ENCODE data around the gene ALKBH5. TPM values are rescaled to one million over a fixed set of nuclear protein-coding genes. Genes with fewer than 3 reads are reported as not detected.

ALKBH5 gene
- total and polyA plus RNA-seq, 2 of the 8 experiments (the other 6 are each of a cell fraction or from before 2014, with no cell fraction given) = 63.7 to 86.4 TPM

DNA sequence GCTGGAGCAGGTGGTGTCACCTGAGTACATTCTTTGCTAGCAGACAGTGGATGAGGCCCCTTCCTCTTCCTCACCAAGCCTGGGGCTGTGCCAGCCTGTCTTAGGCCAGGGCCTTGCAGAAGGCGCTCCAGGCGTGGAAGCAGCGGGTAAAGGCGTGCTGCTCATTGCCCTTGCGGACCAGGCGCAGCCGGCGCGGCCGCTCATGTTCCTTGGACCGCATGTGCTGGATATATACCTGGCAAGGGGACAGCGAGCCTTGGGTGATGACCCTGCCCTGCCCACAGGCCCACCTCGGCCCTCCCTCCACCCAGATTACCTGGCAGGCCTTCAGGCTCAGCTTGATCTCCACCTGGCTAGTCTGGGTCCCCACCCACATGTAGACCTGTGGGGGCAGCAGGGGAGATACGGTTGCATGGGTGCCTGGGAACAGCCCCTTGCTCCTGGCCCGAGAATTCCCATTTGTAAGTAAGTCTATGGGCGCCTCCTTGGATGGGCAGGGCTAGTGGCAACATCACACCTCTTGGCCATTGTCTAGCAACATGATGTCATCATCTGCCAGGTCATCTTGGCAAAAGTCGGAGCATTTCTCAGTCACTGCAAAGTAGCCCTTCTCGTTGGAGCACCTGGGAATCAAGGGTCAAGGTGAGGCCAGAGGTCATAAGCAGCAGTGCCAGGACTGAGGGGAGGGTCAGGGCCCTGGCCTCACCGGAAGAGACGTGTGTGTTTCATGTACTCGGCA, 61.6 kb downstream of the ALKBH5 start:
- no peaks in the 10 kb centered on the region for H3K27me3 ChIP-seq (replicated peaks in 1 of 4; ENCODE audit: control insufficient read depth in 3 of 4, extremely low read depth in 1 of 4, insufficient read depth in 3 of 4, low read length in 3 of 4)
- DNase-seq (ENCODE audit: low read depth in 1 of 2, low spot score in 2 of 2) = no peak
- no peaks in the 10 kb centered on the region for H3K9me3 ChIP-seq (ENCODE audit: insufficient read depth in 2 of 2, low read depth in 1 of 2, low read length in 1 of 2)
- H3K79me2 ChIP-seq (ENCODE audit: control insufficient read depth in 1 of 2, insufficient read depth in 2 of 2, low read length in 2 of 2) = no peaks in the 10 kb centered on the region
- H3K23me2 ChIP-seq (ENCODE audit: low read depth, low read length) = peaks cover 5% of the 10 kb centered on the region
- H2BK12ac ChIP-seq (ENCODE audit: low read depth, low read length) = no peak overlapping the region
- no peak overlapping the region for H3K56ac ChIP-seq (replicated peaks; ENCODE audit: insufficient read length, low read depth, low read length)
- no peak overlapping the region for H3K18ac ChIP-seq (ENCODE audit: extremely low read depth, low read length)
- H3K27ac ChIP-seq (ENCODE audit: low read depth, low read length) = no peak overlapping the region
- no peak overlapping the region for H3K4me3 ChIP-seq (ENCODE audit: extremely low read depth in 1 of 4, insufficient read depth in 2 of 4, low read depth in 3 of 4, low read length in 4 of 4)
- H3K79me1 ChIP-seq (ENCODE audit: low read depth, low read length) = no peaks in the 10 kb centered on the region
- H3K23ac ChIP-seq (ENCODE audit: insufficient read length) = no peak overlapping the region
- H4K91ac ChIP-seq (replicated peaks; ENCODE audit: insufficient read length, low read length) = no peak overlapping the region
- H2AK5ac ChIP-seq (ENCODE audit: low read depth, low read length) = no peak overlapping the region
- H2BK5ac ChIP-seq (ENCODE audit: low read depth, low read length) = no peak overlapping the region; the same call in 1 of the 2 replicates
- H3K14ac ChIP-seq (ENCODE audit: insufficient read length) = no peak overlapping the region
- 91% methylated on average over 20 of the region's 21 CpGs; no CpG with 5 or more reads in 1 of the 2 experiments for WGBS, 2 experiments (ENCODE audit: extremely low coverage in 1 of 2, insufficient coverage in 1 of 2, insufficient read length in 1 of 2, insufficient replicate concordance in 2 of 2, low coverage in 1 of 2, low lambda C conversion rate in 2 of 2, missing lambda C conversion rate in 1 of 2)
- no peak overlapping the region for H2AFZ ChIP-seq (ENCODE audit: low read length)
- ChIA-PET POLR2A (ENCODE audit: partially characterized antibody) (interaction anchor here (1.4 to 13.9 kb wide), 5 partner anchors 10 to 22 kb away, joined by 4 to 171 read pairs (median 11); partner anchors contain the start of genes FLII and MIEF2), CTCF (ENCODE audit: partially characterized antibody) (no interaction called here)
- no peak overlapping the region for H2BK15ac ChIP-seq (ENCODE audit: low read length)
- no peak overlapping the region for H2BK20ac ChIP-seq (ENCODE audit: low read length)
- peaks cover 21 to 51% (median 45%) of the 10 kb centered on the region in 4 experiments for H3K36me3 ChIP-seq (ENCODE audit: control insufficient read depth in 2 of 4, insufficient read depth in 4 of 4, low read length in 3 of 4)
- H3K4ac ChIP-seq (replicated peaks; ENCODE audit: insufficient read length, low read depth, low read length) = no peak overlapping the region
- no peak overlapping the region; a peak in 1 of 4 replicates for H3K4me2 ChIP-seq (ENCODE audit: insufficient read depth in 1 of 2, low read depth in 2 of 2, low read length in 2 of 2)
- H2BK120ac ChIP-seq (replicated peaks; ENCODE audit: low read depth, low read length) = no peak overlapping the region
- no peak overlapping the region; a peak in 1 of 7 replicates for H3K9ac ChIP-seq (replicated peaks in 1 of 4; ENCODE audit: extremely low read depth in 1 of 4, low read depth in 3 of 4, low read length in 3 of 4)
- no peak overlapping the region for H4K8ac ChIP-seq (ENCODE audit: extremely low read depth, insufficient read depth, low read length)
- peaks cover 13 to 23% of the 10 kb centered on the region in 2 experiments for H4K20me1 ChIP-seq (replicated peaks in 1 of 2; ENCODE audit: control insufficient read depth in 1 of 2, insufficient read depth in 2 of 2, low read length in 2 of 2)
- FAIRE-seq = no peak
- H4K5ac ChIP-seq (ENCODE audit: insufficient read length, low read depth, low read length) = no peak overlapping the region
- H3K4me1 ChIP-seq (replicated peaks in 1 of 4; ENCODE audit: control insufficient read depth in 3 of 4, insufficient read depth in 4 of 4, low read length in 3 of 4) = peaks cover 0 to 16% (median 9%) of the 10 kb centered on the region in 4 experiments; a peak in 6 of 7 replicates
- TF ChIP-seq SIX5 (IDR thresholded peaks at IDR 0.05; ENCODE audit: low read depth, low read length) = no peak
